ENCODE results near the gene CCDC12.

- TF ChIP-seq CTCF (conservative IDR thresholded peaks at IDR 0.05) (no peak), ZFX (IDR thresholded peaks at IDR 0.05) (no peak)
Observed at GRCh38 chr3:46996689-46997452, 20.3 kb upstream of the CCDC12 start.
